Panc1 (cell line): ENCODE results near the gene CSN2.

Experiments
- POLR2AphosphoS5 ChIP-seq: IDR thresholded peaks from 2 replicates; pipeline ENCODE4 v1.6.1; 2012; ENCODE audit warnings: mild to moderate bottlenecking, low read depth, low read length, moderate library complexity
- SIN3A ChIP-seq: IDR thresholded peaks from 2 replicates; pipeline ENCODE4 v1.6.1; 2012; ENCODE audit warnings: low read depth, mild to moderate bottlenecking, low read length, moderate library complexity, borderline replicate concordance; ENCODE audit not compliant: insufficient read depth
- TCF7L2 ChIP-seq: IDR thresholded peaks from 2 replicates; pipeline ENCODE4 v1.6.1; 2011; ENCODE audit warnings: mild to moderate bottlenecking, low read depth, low read length, inconsistent platforms
- TF ChIP-seq, protein P1 (sequence below): fragments of 450-650 bp; IDR thresholded peaks from 2 replicates; pipeline ENCODE4 v1.5.1; 2017; ENCODE audit warnings: mild to moderate bottlenecking
- TF ChIP-seq, protein P2 (sequence below), 2 experiments: IDR thresholded peaks; 2 replicates each; pipeline ENCODE4 v1.6.1; 2011 to 2012; ENCODE audit warnings: low read depth in 2 of 2, control low read depth in 1 of 2, low read length in 1 of 2, mild to moderate bottlenecking in 1 of 2, moderate library complexity in 1 of 2; ENCODE audit not compliant: insufficient read depth in 1 of 2

- TF ChIP-seq, protein P1, sequence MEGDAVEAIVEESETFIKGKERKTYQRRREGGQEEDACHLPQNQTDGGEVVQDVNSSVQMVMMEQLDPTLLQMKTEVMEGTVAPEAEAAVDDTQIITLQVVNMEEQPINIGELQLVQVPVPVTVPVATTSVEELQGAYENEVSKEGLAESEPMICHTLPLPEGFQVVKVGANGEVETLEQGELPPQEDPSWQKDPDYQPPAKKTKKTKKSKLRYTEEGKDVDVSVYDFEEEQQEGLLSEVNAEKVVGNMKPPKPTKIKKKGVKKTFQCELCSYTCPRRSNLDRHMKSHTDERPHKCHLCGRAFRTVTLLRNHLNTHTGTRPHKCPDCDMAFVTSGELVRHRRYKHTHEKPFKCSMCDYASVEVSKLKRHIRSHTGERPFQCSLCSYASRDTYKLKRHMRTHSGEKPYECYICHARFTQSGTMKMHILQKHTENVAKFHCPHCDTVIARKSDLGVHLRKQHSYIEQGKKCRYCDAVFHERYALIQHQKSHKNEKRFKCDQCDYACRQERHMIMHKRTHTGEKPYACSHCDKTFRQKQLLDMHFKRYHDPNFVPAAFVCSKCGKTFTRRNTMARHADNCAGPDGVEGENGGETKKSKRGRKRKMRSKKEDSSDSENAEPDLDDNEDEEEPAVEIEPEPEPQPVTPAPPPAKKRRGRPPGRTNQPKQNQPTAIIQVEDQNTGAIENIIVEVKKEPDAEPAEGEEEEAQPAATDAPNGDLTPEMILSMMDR, result no peak
- TF ChIP-seq TCF7L2 (no peak), SIN3A (no peak), POLR2AphosphoS5 (no peak)
- TF ChIP-seq, protein P2, sequence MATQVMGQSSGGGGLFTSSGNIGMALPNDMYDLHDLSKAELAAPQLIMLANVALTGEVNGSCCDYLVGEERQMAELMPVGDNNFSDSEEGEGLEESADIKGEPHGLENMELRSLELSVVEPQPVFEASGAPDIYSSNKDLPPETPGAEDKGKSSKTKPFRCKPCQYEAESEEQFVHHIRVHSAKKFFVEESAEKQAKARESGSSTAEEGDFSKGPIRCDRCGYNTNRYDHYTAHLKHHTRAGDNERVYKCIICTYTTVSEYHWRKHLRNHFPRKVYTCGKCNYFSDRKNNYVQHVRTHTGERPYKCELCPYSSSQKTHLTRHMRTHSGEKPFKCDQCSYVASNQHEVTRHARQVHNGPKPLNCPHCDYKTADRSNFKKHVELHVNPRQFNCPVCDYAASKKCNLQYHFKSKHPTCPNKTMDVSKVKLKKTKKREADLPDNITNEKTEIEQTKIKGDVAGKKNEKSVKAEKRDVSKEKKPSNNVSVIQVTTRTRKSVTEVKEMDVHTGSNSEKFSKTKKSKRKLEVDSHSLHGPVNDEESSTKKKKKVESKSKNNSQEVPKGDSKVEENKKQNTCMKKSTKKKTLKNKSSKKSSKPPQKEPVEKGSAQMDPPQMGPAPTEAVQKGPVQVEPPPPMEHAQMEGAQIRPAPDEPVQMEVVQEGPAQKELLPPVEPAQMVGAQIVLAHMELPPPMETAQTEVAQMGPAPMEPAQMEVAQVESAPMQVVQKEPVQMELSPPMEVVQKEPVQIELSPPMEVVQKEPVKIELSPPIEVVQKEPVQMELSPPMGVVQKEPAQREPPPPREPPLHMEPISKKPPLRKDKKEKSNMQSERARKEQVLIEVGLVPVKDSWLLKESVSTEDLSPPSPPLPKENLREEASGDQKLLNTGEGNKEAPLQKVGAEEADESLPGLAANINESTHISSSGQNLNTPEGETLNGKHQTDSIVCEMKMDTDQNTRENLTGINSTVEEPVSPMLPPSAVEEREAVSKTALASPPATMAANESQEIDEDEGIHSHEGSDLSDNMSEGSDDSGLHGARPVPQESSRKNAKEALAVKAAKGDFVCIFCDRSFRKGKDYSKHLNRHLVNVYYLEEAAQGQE (IDR thresholded peaks at IDR 0.05; ENCODE audit: insufficient read depth in 1 of 2, low read depth in 2 of 2, low read length in 1 of 2), result no peak
These were observed 13.9 kb downstream of the CSN2 start for GRCh38 chr4:69951602-69952001.
